HCT116 (cell line): ENCODE results near the gene RBM47. TPM values are rescaled to one million over a fixed set of nuclear protein-coding genes. Genes with fewer than 3 reads are reported as not detected.
"Not testable (repeated sequence)": the region's sequence is repeated elsewhere in the genome, so short reads cannot be mapped to it uniquely, and the experiment has no call there.

Experiments
- ATAC-seq: fragments of 200-7000 bp; cut with Tn5 transposase; 2 replicates; pipeline ENCODE4 v1.9.1; 2020; ENCODE audit warnings: mild to moderate bottlenecking, moderate library complexity
- BruUV-seq: library from RNA; stranded (reverse); fragments of 400-500 nt; replicated peaks from 2 replicates; lab custom pipeline; 2021; lab: Mats Ljungman, UMichigan
- CTCF ChIA-PET: fragments of 300-600 bp; sonication (Branson Sonifier 250); formaldehyde crosslinking; loops from one replicate; lab custom pipeline; 2021; ENCODE audit warnings: antibody characterized with exemption; lab: Charles Lee
- POLR2A ChIA-PET: fragments of 300-600, 350-600 bp; sonication (Branson Sonifier 250); formaldehyde crosslinking; loops from one replicate; lab custom pipeline; 2021; ENCODE audit warnings: antibody characterized with exemption; lab: Charles Lee
- RAD21 ChIA-PET, 2 experiments: fragments of 300-600 bp; sonication (Branson Sonifier 250); formaldehyde crosslinking; loops; one replicate each; lab custom pipeline; 2023; ENCODE audit warnings: low total read pairs in 2 of 2; ENCODE audit not compliant: uncharacterized antibody in 2 of 2, unreplicated experiment in 2 of 2, low non-redundant PET in 1 of 2; lab: Charles Lee
- DNase-seq: peaks from one replicate; pipeline ENCODE4 v3.0.0-alpha.2; 2010; ENCODE audit warnings: low read depth, low spot score
- H2AFZ ChIP-seq: fragments of 200-600 bp; shearing (Covaris generic), sonication (generic); 2 replicates; pipeline ENCODE4 v1.6.1; 2017; ENCODE audit warnings: low read depth, mixed run types, mixed read lengths, antibody characterized with exemption, low read length; ENCODE audit not compliant: poor library complexity, severe bottlenecking
- H3K27ac ChIP-seq: 2 replicates; pipeline ENCODE4 v1.5.1; 2012; ENCODE audit warnings: low read depth, low read length
- H3K27me3 ChIP-seq: fragments of 200-600 bp; sonication (generic); 2 replicates; pipeline ENCODE4 v1.6.1; 2016; ENCODE audit warnings: mixed run types, low read length, mixed read lengths; ENCODE audit not compliant: insufficient read depth
- H3K36me3 ChIP-seq, 2 experiments: fragments of 200-500 bp in 1 of 2; fragments of 200-600 bp in 1 of 2; sonication (Bioruptor generic) in 1 of 2; sonication (generic) in 1 of 2; 2 replicates each; pipeline versions ENCODE4 v1.5.1 to v1.6.1; 2014 to 2016; ENCODE audit warnings: low read length in 2 of 2, inconsistent platforms in 1 of 2, mixed read lengths in 1 of 2, mixed run types in 1 of 2; ENCODE audit not compliant: insufficient read depth in 2 of 2, control insufficient read depth in 1 of 2
- H3K4me1 ChIP-seq, 2 experiments: fragments of 200-600 bp in 1 of 2; sonication (generic) in 1 of 2; 2 replicates each; pipeline versions ENCODE4 v1.5.1 to v1.6.1; 2012 to 2017; ENCODE audit warnings: low read length in 2 of 2, inconsistent platforms in 1 of 2, mild to moderate bottlenecking in 1 of 2, mixed read lengths in 1 of 2, mixed run types in 1 of 2, moderate library complexity in 1 of 2; ENCODE audit not compliant: insufficient read depth in 2 of 2, control insufficient read depth in 1 of 2
- H3K4me2 ChIP-seq: fragments of 200-600 bp; sonication (generic); 2 replicates; pipeline ENCODE4 v1.6.1; 2017; ENCODE audit warnings: mixed run types, low read length, mixed read lengths
- H3K4me3 ChIP-seq, 2 experiments: fragments of 200-600 bp in 1 of 2; sonication (generic) in 1 of 2; replicated peaks in 1 of 2; 2 replicates each; pipeline ENCODE4 v1.5.1; 2011 to 2016; ENCODE audit warnings: low read length in 2 of 2, control low read depth in 1 of 2, low read depth in 1 of 2, mild to moderate bottlenecking in 1 of 2, mixed read lengths in 1 of 2, mixed run types in 1 of 2
- H3K79me2 ChIP-seq: fragments of 200-600 bp; sonication (generic); 2 replicates; pipeline ENCODE4 v1.6.1; 2017; ENCODE audit warnings: mild to moderate bottlenecking, mixed run types, low read length, moderate library complexity, mixed read lengths; ENCODE audit not compliant: insufficient read depth
- H3K9ac ChIP-seq: fragments of 200-600 bp; sonication (generic); 2 replicates; pipeline ENCODE4 v1.6.1; 2016; ENCODE audit warnings: low read length, mixed read lengths
- H3K9me2 ChIP-seq: fragments of 200-600 bp; sonication (generic), shearing (Covaris generic); 2 replicates; pipeline ENCODE4 v1.6.1; 2017; ENCODE audit warnings: mixed run types, mild to moderate bottlenecking, moderate library complexity; ENCODE audit not compliant: insufficient read depth
- H3K9me3 ChIP-seq, 2 experiments: fragments of 200-500 bp in 1 of 2; fragments of 200-600 bp in 1 of 2; sonication (Bioruptor generic) in 1 of 2; sonication (generic) in 1 of 2; 2 replicates each; pipeline ENCODE4 v1.6.1; 2014 to 2017; ENCODE audit warnings: low read length in 2 of 2, mixed read lengths in 2 of 2, inconsistent platforms in 1 of 2, low read depth in 1 of 2, mild to moderate bottlenecking in 1 of 2, mixed run types in 1 of 2, moderate library complexity in 1 of 2; ENCODE audit not compliant: control insufficient read depth in 1 of 2, insufficient read depth in 1 of 2
- H4K20me1 ChIP-seq: fragments of 200-600 bp; sonication (generic), shearing (Covaris generic); 2 replicates; pipeline ENCODE4 v1.6.1; 2017; ENCODE audit warnings: mixed run types, mild to moderate bottlenecking, moderate library complexity; ENCODE audit not compliant: insufficient read depth
- EGR1 ChIP-seq: IDR thresholded peaks from 2 replicates; pipeline ENCODE4 v1.6.1; 2012; ENCODE audit warnings: low read depth
- EZH2phosphoT487 ChIP-seq: fragments of 200-600 bp; IDR thresholded peaks from 2 replicates; pipeline ENCODE4 v1.6.1; 2018; ENCODE audit warnings: antibody characterized with exemption, borderline replicate concordance
- TCF7L2 ChIP-seq: IDR thresholded peaks from 2 replicates; pipeline ENCODE4 v1.7.0; 2011; ENCODE audit warnings: borderline replicate concordance, inconsistent platforms; ENCODE audit not compliant: insufficient read depth, insufficient read length; ENCODE audit errors: extremely low read depth
- intact Hi-C: fragments of 100-400 bp; cut with micrococcal nuclease; formaldehyde crosslinking; loops from 2 replicates; pipeline ENCODE4 v1.10.0; 2022
- total RNA-seq: library from RNA; stranded (reverse); gene quantifications from one replicate; pipeline ENCODE4 v1.2.1, GENCODE V29; 2021; ENCODE audit not compliant: unreplicated experiment

RBM47 gene
- total RNA-seq, 1 experiment from 2014 or later: 22.2 TPM

DNA sequence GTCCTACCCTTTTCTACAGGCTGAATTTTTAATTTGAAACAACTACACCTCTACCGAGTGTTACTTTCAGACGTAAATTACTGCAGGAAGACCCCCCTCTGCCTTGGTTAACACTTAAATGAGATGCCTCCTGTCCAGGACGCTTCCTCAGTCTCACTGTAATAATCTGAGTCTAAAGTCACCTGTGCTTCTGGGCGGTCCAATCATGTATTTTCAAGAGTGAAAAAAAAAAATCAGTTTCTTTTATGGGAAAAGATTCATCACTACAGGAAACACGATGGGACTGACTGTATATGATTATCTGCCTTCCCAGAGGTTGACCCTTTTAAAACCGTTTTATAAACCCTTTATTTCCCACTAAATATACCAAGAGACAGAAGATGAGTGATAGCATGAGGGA lies 776 bp downstream of the RBM47 start:
- H3K27me3 ChIP-seq: no peaks in the 10 kb centered on the region
- H3K9me3 ChIP-seq: no peaks in the 10 kb centered on the region
- BruUV-seq: TSS peak; percentile 48
- no peak for ATAC-seq
- intact Hi-C loops: no loop called here
- H3K9ac ChIP-seq: peak overlapping the region; percentile 68
- no peak overlapping the region for H2AFZ ChIP-seq
- ChIA-PET CTCF (no interaction called here), POLR2A (interaction anchor here (1.5 kb wide), 1 partner anchor 9 kb away, joined by 3 read pairs; no protein-coding TSS in a partner anchor), RAD21 (interaction anchor here in 1 of 2 experiments (0.5 kb wide), 1 partner anchor 96 kb away, joined by 3 read pairs; no protein-coding TSS in a partner anchor)
- peak overlapping the region; percentile 90 for H3K4me2 ChIP-seq
- no peaks in the 10 kb centered on the region for H4K20me1 ChIP-seq
- H3K79me2 ChIP-seq: 0 out of 2 replicates have a peak, but pooled peaks cover 4% of the 10 kb centered on the region
- H3K4me3 ChIP-seq: peak overlapping the region; percentile 62 to 72
- TF ChIP-seq TCF7L2: no peak
- TF ChIP-seq EGR1: no peak
- no peak for TF ChIP-seq EZH2phosphoT487
- no peaks in the 10 kb centered on the region for H3K36me3 ChIP-seq
- H3K4me1 ChIP-seq: peaks cover 22 to 29% of the 10 kb centered on the region in 2 experiments
- DNase-seq: no peak
- H3K9me2 ChIP-seq: no peaks in the 10 kb centered on the region
- peak overlapping the region; percentile 96; the same call in 1 of the 2 replicates for H3K27ac ChIP-seq

DNA sequence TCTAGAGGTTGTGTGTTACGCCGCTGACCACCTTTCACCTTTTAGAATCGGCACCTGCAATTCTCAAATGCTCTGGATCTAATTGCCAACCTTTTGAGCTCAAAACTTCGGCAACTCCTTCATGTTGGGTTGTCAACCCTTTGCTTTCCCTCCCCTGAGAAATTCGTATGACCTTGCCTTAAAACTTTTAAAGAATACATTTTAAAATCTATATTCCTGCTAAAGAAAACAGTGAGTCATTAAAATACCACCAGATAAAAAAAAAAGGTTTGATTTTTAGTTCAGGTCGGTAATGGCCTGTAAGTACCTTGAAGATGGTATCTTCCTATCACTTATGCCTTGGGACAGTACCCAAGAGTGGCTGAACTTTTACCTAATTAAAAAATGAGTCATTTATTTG lies 1.3 kb downstream of the RBM47 start:
- H3K79me2 ChIP-seq, H3K9me3 ChIP-seq, H3K36me3 ChIP-seq, H3K27ac ChIP-seq, BruUV-seq, intact Hi-C loops, CTCF ChIA-PET, H3K9ac ChIP-seq, RAD21 ChIA-PET, DNase-seq, H3K27me3 ChIP-seq, ATAC-seq, H2AFZ ChIP-seq, H4K20me1 ChIP-seq, H3K9me2 ChIP-seq: not testable (repeated sequence)
- Histone ChIP-seq H3K4me3 (0 out of 4 replicates have a peak overlapping the region, but pooled peaks of 1 of the 2 experiments have one; percentile 72), H3K4me2 (peak overlapping the region; percentile 90; the same call in 1 of the 2 replicates), H3K4me1 (peaks cover 22 to 29% of the 10 kb centered on the region in 2 experiments)
- POLR2A ChIA-PET: interaction anchor here (1.5 kb wide), 1 partner anchor 10 kb away, joined by 3 read pairs; no protein-coding TSS in a partner anchor
